Renal cortical epithelial cell (primary cell): ENCODE measurements around the gene NAV1. TPM values are rescaled to one million over a fixed set of nuclear protein-coding genes. Genes with fewer than 3 reads are reported as not detected.
"Not testable (repeated sequence)": the region's sequence is repeated elsewhere in the genome, so short reads cannot be mapped to it uniquely, and the experiment has no call there.

ENCODE experiments used
- DNase-seq: peaks from one replicate; pipeline ENCODE4 v3.0.0-alpha.2; 2011; ENCODE audit warnings: low read depth
- total RNA-seq: library from RNA; depleted of rRNA; stranded (reverse); fragments of >200 nt; gene quantifications from 2 replicates; pipeline ENCODE4 v1.2.3, GENCODE V29; 2014

Gene NAV1
- total RNA-seq, 1 donor from 2014 or later, result 17.1 TPM

DNA sequence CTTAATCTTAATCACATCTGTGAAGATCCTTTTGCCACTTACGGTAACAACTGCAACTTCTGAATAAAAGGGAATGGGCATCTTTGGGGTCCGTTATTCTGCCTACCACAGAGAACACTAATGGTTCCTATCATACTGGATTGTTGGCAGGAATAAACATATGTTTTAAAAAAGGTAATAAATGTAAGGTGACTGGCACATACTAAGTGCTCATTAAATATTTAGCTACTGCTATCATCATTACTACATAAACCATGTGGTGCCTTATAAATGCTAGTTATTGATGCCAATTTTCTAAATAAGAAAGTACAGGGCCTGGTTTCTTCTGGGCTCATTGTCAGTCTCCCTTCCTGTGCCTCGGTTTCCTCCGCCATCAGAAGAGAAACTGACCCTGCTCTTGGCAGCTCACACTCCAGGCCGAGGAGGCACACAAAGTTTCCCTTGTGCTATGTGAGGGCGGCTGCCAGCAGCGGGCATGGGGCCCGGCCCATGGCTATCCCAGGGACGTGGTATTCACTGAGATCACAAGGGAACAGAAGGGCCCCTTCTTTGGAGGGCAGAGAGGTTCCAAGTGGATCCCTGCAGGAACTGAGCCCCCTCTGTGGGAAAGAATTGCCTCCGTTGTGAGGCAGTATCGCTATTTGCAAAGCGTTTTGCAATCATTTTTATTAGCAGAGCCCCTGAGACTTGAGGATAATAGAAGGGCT lies 26.2 kb downstream of the NAV1 start:
- no peak for DNase-seq

DNA sequence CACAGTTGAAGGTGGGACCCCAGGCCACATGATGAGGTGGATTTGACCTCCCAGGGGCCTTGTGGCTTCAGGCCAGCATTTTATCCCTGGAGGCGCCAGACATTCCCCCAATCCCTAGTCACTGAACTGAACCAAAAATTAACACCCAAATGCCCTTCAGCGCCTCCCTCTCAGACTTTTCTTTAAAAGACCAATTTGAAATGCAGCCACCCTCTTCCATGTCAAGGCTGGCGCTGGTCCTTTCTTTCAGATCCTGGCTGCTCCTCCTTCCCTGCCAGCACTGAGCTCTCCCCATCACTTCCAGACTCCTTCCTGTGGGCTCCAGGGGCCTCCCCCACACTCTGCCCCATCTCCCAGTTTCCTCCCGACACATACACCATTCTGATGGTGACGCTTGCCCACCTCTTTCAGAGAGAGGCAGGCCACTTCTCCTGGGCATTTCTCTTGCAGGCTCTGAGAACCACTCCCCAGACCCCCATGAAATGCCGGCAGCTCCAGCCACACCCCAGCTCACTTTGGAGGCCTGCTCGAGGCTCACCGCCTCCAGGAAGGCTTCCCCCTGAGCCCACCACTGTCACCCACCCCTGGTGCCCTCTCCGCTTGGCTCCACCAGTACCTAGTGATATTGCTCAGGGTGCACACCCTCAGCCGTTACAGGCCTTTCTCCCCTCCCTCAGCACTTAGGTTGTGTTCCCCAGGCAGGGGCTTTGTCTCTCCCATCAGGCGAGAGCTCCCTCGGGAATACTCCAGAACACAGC lies 27.0 kb downstream of the NAV1 start:
- DNase-seq, result no peak

DNA sequence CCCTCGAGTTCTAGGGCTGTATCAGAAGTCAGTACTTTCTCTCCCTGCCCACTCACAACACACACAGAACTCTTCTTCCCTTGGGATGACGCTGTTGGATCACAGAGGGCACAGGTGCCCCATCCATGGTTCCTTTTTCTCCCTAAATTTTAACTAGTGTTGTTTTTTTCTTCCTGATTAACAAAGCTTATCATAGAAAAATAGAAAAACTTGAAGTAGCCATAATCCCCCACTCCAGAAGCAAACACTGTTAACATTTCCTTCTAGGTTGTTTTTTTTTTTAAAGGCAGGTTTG lies 27.5 kb downstream of the NAV1 start:
- DNase-seq, result no peak

DNA sequence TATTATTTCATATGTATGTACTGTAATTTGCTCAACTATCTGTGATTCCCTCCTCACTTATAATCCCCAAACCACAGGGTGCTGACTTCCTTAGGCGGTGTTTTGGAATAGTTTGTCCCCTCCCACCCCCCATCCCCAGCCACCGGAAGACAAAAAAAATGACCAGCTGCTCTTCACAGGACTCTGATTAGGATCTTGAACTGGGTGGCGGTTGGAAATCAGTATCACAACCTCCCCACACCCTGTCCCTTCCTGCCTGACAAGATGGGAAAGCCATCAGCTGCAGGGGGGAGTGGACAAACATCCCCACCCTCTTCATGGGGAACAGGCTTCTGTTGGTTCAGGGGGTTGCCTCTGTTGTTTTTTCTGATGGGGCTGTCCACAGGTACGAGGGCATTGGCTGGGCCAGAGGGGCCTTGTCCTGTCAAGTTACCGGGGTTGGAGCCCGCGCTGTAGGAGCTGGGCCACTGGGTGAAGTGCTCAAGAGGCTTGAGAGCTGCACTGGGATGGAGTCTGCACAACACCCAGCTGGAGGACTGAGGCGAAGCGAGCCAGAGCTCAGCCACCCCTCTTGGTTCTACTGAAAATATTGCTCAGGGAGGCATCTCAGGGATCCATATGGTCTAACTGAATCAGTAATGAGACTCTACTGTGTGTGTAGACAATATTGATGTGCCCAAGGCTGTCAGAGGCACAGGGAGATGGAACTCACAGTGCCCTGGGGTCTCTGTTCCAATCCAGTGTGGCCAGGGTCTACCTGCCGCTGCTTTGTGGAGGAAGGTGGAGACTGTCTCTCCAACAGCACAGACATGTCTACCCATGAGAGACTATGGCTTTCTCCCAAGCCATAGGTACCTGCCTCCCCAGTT lies 28.2 kb downstream of the NAV1 start:
- DNase-seq, result no peak

DNA sequence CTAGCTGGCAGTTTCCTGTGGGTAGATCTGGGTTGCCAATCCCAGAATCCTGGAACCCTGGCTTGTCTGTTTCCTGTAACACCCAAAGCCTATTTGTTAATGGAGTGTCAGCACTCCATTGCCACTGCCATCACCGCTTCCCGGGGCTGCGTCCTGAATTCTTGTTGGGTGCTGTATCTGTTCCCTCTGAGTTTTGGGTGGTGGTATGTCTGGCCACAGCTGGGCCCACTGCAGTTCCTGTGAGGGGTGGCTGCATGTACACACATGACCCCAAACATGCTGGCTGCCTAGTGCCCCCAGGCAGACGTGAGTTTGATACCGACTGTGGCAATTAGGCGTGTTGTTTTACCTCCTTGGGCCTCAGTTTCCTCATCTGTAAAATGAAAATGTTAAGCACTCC lies 29.3 kb downstream of the NAV1 start:
- DNase-seq, result no peak

DNA sequence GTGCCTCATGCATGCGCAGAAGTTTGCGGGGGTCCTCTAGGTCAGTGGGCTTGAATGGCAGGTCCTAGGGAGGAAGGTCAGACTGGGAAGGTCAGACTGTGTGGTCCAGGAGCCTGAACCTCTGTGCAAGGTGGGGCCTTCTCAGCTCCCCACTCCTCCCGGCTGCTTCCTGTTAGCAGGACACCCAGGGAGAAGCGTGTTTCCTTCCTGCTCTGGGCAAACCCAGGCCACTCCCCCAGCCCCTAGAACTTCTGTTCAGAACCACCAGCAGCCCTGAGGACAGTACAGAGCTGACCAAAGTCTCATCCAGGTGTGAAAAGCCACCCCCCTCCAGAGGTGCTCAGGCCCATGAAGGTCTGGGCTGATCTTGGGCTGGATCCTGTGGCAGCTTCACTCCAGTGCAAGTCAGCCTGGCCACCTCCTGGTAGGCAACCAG lies 29.9 kb downstream of the NAV1 start:
- no peak for DNase-seq

DNA sequence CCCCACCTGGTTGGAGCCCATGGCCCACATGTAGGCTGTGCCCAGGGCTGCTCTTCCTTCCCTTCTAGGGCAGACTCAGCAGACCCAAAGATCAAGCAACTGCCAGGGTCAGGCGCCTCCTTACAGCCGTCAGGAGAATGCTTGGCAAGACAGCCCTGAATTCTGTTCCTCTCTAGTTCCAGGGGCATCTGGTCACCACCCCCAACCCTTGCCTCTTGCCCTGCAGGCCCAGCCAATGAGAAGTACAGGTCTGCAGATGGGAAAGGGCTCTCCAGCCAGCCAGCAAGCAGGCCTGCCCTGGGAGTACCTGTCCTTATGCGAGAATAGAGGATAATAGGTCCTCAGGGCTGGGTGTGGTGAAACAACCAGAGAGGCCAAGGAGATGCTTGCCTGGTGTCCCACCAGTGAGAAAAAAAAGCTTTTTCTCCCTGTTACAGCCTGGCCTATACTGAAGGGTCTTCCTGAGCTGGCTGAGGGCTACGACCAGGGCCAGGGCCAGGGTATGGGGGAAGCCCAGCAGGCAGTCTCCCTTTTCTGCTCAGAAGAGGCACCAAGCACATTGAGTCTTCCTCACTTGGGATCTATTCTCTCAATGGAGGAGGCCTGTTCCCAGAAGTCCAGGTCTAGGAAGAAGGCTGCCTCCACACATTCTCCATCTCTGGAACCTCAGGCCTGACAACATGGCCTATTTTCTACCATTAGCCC lies 31.4 kb downstream of the NAV1 start:
- no peak for DNase-seq

DNA sequence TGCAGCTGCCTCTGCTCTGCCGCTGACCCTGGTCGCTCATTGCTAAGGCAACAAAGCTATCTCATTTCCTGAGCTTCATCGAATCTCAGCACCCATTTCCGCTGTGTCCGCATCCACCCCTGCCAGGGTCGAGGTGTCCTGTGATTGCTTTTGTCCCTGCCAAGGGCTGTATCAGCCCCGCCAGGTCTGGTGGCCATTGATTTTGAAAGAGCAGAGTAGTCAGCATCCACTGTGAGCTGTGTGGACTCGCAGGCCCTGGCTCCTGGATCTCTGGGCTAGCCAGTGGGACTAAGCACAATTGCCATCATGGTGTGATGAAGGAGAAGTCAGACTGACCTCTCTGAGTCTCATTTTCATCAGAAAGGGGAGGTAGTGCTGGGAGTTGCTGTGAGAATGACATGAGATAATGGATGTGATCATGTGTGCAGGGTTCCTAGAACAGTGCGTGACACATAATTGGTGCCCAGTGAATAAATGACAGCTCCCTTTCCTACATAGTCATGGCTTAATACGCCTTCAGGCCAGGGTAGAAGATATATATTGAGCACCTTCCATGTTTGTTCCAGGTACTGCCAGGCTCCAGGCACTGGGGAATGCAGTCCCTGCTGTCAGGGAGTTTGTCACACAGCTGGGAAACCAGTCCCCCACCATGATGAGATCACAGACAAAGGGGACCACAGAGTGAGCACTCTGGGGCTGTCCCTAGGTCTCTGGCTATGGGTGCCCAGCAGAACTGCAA lies 32.1 kb downstream of the NAV1 start:
- no peak for DNase-seq

DNA sequence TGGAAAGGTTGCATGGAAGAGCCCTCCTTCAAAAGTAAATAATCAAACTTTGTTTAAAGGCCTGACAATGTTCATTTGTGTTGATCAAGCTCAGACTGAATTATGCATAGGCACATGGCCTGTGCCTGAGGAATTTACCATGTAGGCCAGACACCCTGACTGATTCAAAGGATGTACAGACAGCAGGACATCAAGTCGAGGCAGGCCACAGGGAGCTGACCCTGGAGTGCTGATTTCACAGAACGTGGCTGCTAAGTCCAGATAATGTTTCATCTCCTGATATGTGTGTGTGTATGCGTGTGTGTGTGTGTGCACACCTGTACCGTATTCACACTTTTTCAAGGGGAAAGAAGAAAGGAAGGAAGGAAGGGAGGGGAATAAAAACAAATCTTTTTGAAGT lies 34.1 kb downstream of the NAV1 start:
- DNase-seq, result no peak

DNA sequence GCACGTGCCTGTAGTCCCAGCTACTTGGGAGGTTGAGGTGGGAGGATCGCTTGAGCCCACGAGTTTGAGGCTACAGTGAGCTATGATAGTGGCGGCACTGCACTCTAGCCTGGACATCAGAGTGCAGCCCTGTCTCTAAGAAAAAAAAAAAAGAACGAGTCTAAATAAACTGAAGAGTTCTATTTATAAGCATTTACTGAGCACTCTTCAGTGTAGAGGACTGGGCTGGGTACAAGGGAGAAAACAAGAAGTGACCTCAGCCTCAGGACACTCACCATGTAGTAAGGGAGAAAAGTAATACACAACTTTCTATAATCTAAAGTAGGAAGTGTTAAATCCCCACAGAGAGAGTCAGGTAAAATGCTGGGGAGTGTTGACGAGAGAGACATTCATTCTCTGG lies 35.0 kb downstream of the NAV1 start:
- no peak for DNase-seq

DNA sequence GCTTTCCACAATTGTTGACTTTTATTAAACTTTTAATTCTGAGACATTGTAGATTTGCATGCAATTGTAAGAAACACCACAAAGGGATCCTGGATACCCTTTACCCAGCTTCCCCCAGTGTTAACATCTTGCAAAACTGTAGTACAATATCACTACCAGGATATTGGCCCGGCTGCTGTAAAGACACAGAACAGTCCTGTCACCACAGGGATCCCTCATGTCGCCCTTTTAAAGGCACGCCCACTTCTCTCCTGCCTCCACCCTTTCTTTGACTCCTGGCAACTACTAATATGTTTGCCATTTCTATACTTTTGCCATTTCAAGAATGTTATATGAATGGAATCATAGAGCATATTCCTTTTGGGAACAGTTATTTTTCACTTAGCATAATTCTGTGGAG lies 37.0 kb downstream of the NAV1 start:
- no peak for DNase-seq

DNA sequence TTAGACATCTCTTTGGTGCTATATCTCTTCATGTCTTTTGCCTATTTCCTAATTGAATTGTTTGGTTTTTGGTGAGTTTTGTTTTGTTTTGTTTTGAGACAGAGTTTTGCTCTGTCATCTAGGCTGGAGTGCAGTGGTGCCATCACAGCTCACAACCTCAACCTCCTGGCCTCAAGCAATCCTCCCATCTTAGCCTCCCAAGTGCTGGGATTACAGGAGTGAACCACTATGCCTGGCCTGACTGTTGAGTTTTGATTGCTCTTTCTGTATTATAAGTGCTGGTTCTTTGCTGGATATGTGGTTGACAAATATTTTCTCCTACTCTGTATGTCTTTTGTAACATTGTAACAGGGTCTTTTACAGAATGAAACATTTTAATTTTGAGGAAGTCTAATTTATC lies 38.0 kb downstream of the NAV1 start:
- no peak for DNase-seq

DNA sequence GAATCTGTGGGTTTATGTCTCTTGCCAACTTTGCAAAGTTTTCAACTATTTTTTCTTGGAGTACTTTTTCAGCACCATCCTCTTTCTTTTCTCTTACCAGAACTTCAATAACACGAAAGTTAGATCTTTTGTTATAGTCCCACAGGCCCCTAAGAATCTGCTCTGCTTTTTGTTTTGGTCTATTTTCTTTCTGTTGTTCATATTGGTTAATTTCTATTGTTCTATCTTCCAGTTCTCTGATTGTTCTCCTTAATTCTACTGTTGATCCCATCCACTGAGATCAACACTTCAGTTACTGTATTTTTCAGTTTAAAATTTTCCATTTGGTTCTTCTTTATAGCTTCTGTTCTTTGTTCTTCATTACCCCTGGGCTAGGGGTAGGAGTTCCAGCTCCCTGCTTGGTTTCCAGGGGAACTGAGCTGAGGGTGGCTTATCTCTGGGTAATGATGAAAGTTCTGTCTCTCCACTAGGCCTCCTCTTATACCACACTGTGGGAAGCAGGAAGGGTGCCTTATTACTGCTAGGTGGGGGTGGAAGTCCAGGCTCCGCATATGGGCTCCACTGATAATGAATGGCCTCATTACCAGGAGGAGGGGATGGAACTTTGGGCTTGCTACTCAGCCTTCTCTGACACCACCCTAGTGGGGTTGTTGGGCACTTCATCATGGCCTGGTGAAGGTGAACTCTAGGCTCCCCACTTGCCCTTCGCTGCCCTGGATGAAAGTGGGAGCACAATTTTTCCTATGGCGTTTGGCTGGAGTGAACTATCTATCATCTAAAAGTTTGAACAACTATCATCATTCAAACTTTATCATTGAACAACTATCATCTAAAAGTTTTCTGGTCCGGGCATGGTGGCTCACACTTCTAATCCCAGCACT lies 39.3 kb downstream of the NAV1 start:
- no peak for DNase-seq

DNA sequence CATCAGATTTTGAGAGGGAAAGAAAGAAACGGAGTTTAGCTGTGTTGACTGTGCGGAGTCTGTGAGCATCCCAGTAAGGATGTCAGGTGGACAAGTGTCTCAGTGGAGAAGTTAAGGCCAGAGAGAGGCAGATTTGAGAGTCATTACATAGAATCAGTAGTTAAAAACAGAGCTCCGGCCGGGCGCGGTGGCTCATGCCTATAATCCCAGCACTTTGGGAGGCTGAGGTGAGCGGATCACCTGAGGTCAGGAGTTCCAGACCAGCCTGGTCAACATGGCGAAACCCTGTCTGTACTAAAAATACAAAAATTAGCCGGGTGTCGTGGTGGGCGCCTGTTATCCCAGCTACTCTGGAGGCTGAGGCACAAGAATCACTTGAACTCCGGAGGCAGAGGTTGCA lies 42.4 kb downstream of the NAV1 start:
- DNase-seq, result not testable (repeated sequence)

DNA sequence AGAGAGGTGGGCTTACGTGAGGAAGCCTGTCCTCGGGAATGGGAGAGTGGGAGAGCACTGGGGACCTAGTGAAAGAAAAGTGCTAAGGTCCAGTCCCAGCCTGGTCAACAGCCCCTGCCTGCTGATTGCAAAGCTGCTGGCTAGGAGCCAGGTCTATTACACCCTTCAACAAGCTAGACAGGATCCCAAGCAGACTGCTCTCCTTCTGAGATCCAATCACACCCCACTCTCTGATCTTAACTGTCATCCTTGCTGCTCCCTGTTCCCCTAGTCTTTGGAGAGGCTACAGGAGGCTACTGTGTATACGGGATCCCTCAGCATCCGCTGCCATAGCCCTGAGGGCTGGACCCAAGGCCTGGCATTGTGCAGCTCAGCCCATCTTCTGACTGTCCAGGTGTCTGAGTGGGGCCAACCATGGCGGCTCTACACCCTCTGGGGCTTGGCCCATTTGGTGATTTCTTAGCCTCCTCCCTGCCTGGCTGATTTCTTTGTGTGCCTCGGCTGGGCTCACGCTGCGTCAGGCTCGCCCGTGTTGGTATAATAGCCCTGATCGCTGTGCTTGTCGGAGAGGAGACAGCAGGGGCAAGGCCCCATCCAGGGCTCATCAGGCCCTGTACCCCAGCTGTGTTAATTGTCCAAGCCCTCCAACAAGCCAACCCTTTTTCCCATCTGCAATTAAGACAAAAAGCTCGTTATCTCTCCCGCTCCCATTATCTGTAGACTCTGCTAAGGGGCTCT lies 43.9 kb downstream of the NAV1 start:
- peak; percentile 60 for DNase-seq

DNA sequence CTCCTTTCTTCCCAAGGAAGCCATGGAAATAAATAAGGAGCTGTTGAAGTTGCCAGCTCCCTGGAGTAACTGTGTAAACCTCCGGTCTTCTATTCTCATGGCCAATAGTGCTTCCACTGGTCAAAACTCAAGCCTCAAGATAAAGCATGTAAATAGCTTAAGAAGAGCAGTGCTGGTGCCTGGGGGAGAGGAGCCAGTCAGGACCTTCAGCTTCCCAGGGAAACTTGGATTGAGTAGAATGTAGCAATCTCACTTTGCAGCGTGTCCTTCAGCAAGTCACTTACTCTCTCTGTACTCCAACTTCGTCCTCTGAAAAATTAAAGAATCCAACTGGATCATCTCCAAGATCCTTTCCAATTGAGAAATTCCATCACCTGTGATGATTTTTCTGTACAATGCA lies 44.7 kb downstream of the NAV1 start:
- no peak for DNase-seq

DNA sequence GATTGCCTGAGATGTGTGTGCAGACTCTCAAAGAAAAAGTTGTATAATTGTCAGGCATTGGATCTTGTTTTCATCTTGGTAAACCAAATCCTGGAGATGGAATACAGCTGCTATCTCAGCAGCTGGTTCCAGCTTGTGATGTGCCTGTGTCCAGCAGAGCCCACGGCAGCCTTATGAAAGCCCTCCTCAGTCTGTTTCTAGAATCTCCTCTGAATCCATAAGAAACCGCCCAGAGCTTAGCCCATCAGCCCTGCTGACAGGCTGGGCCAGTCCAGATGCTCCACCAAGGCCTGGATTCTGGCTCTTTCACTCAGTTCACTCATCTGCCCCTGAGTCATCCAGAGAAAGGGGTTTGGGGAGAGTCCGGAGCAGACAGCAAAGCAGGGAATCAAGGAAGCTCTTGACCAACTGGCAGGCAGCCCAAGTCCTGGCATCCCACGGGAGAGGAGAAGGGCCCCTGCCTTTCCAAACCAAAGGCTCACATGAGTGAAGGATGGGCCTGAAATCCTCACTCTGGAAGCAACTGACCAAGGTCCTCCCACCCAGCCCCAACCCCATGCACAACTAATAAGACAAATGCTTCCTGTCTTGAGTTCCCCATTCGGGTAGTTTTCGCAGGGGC lies 45.7 kb downstream of the NAV1 start:
- DNase-seq, result peak; percentile 39

DNA sequence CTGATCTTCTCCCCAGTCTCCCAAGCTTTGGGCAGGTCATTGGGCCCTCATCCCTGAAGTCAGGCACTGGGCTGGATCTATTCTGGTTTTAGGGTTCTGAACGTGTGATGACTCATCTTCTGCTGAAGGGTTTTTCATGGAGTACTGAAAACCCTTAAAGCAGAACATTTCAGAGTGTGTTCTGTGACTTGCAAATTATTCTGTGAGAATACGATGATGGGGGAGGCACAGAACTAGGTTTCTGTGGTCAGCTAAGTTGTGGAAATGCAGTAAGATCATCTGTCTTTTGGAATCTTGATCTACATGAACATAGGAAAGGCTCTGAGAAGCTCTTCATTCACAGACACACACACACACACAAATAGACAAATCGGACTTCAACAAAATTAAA lies 46.2 kb downstream of the NAV1 start:
- peak; percentile 57 for DNase-seq

DNA sequence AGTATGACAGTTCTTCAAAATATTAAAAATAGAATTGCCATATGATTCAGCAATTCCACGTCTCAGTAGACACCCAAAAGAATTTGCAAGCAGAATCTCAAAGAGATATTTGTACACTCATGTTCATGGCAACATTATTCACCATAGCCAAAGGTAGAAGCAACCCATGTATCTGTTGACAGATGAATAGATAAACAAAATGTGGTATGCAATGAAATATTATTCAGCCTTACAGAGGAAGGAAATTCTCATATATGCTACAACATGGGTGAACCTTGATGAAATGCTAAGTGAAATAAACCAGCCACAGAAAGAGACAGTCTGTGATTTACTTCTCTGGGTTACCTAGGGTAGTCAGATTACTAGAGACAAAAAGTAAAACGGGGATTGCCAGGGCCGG lies 47.0 kb downstream of the NAV1 start:
- DNase-seq, result no peak
